Stimulated activated naive B cell treated with anti-CD40 and anti-IgM and Interleukin-4, amounts not matched to agents 10 μg/mL and 1 μg/mL and 100 μg/mL, for 72 hours (primary cell): ENCODE results near the gene MT1B.
"Not testable (repeated sequence)": the region's sequence is repeated elsewhere in the genome, so short reads cannot be mapped to it uniquely, and the experiment has no call there.

Experiments
- ATAC-seq, 2 donors: fragments of 150-1000 bp; cut with Tn5 transposase; replicated peaks; 2 replicates each; pipeline ENCODE4 v1.10.0; 2021; ENCODE audit warnings: moderate library complexity in 1 of 2
- DNase-seq: peaks from one replicate; pipeline ENCODE4 v3.0.0; 2021
- H3K27ac Mint-ChIP-seq: one replicate; pipeline ENCODE4 v1.8.0; 2022; ENCODE audit warnings: mild to moderate bottlenecking, mixed read lengths
- H3K27me3 Mint-ChIP-seq, 2 donors: one replicate each; pipeline ENCODE4 v1.8.0; 2022; ENCODE audit warnings: mixed read lengths in 2 of 2
- H3K36me3 Mint-ChIP-seq, 2 donors: one replicate each; pipeline ENCODE4 v1.8.0; 2022; ENCODE audit warnings: mixed read lengths in 2 of 2, mild to moderate bottlenecking in 1 of 2
- H3K4me1 Mint-ChIP-seq, 2 donors: one replicate each; pipeline ENCODE4 v1.8.0; 2022; ENCODE audit warnings: mixed read lengths in 2 of 2, mild to moderate bottlenecking in 1 of 2
- H3K4me3 Mint-ChIP-seq, 2 donors: one replicate each; pipeline ENCODE4 v1.8.0; 2022; ENCODE audit warnings: mild to moderate bottlenecking in 2 of 2, mixed read lengths in 2 of 2, moderate library complexity in 1 of 2
- H3K9me3 Mint-ChIP-seq, 2 donors: one replicate each; pipeline ENCODE4 v1.8.0; 2022; ENCODE audit warnings: mixed read lengths in 2 of 2, mild to moderate bottlenecking in 1 of 2

Gene MT1B

GRCh38 chr16:56672761-56673536 lies 21.3 kb downstream of the MT1B start:
- ATAC-seq = no peak
- H3K27me3 Mint-ChIP-seq = peaks cover 81 to 98% of the 10 kb centered on the region in 2 donors
- DNase-seq = no peak
- H3K4me3 Mint-ChIP-seq = no peak overlapping the region
- H3K9me3 Mint-ChIP-seq = no peaks in the 10 kb centered on the region
- peaks cover 13 to 33% of the 10 kb centered on the region in 2 donors for H3K4me1 Mint-ChIP-seq
- H3K27ac Mint-ChIP-seq = no peak overlapping the region
- H3K36me3 Mint-ChIP-seq = no peaks in the 10 kb centered on the region

GRCh38 chr16:56673921-56674320 lies 22.2 kb downstream of the MT1B start:
- Mint-ChIP-seq H3K4me1 (peaks cover 10 to 26% of the 10 kb centered on the region in 2 donors), H3K36me3 (no peaks in the 10 kb centered on the region), H3K27ac (no peak overlapping the region), H3K9me3 (no peaks in the 10 kb centered on the region), H3K4me3 (no peak overlapping the region), H3K27me3 (peaks cover 76 to 88% of the 10 kb centered on the region in 2 donors)
- DNase-seq = no peak
- peak; percentile 59 to 66 for ATAC-seq

- ATAC-seq, H3K36me3 Mint-ChIP-seq, DNase-seq, H3K9me3 Mint-ChIP-seq, H3K4me3 Mint-ChIP-seq: not testable (repeated sequence)
- H3K27ac Mint-ChIP-seq = peak overlapping the region; percentile 21
- H3K4me1 Mint-ChIP-seq = peaks cover 10 to 20% of the 10 kb centered on the region in 2 donors
- H3K27me3 Mint-ChIP-seq = peaks cover 69 to 81% of the 10 kb centered on the region in 2 donors
Measured at GRCh38 chr16:56674570-56674969, 22.9 kb downstream of the MT1B start.

GRCh38 chr16:56675685-56676210 lies 24.1 kb downstream of the MT1B start:
- DNase-seq (no peak), ATAC-seq (peak; percentile 32 to 50)
- peaks cover 7 to 15% of the 10 kb centered on the region in 2 donors for H3K4me1 Mint-ChIP-seq
- no peaks in the 10 kb centered on the region for H3K36me3 Mint-ChIP-seq
- H3K27ac Mint-ChIP-seq = no peak overlapping the region
- H3K4me3 Mint-ChIP-seq = peak overlapping the region; percentile 56 to 71
- H3K9me3 Mint-ChIP-seq = no peaks in the 10 kb centered on the region
- H3K27me3 Mint-ChIP-seq = peaks cover 57 to 70% of the 10 kb centered on the region in 2 donors

- Mint-ChIP-seq H3K27ac (no peak overlapping the region), H3K27me3 (peaks cover 45 to 54% of the 10 kb centered on the region in 2 donors), H3K4me3 (no peak overlapping the region), H3K9me3 (no peaks in the 10 kb centered on the region), H3K36me3 (no peaks in the 10 kb centered on the region), H3K4me1 (peaks cover 13 to 18% of the 10 kb centered on the region in 2 donors)
- ATAC-seq (no peak), DNase-seq (no peak)
Measured at GRCh38 chr16:56677474-56677873, 25.8 kb downstream of the MT1B start.

- no peak overlapping the region for H3K4me3 Mint-ChIP-seq
- H3K4me1 Mint-ChIP-seq = peaks cover 17 to 30% of the 10 kb centered on the region in 2 donors
- no peak for ATAC-seq
- H3K9me3 Mint-ChIP-seq = no peaks in the 10 kb centered on the region
- DNase-seq = no peak
- peaks cover 2% of the 10 kb centered on the region in 2 donors for H3K36me3 Mint-ChIP-seq
- peaks cover 37% of the 10 kb centered on the region in 2 donors for H3K27me3 Mint-ChIP-seq
- H3K27ac Mint-ChIP-seq = no peak overlapping the region
Measured at GRCh38 chr16:56679078-56679730, 27.5 kb downstream of the MT1B start.

- Mint-ChIP-seq H3K4me1 (peaks cover 17 to 30% of the 10 kb centered on the region in 2 donors), H3K27ac (no peak overlapping the region), H3K36me3 (peaks cover 4 to 5% of the 10 kb centered on the region in 2 donors), H3K9me3 (no peaks in the 10 kb centered on the region), H3K4me3 (no peak overlapping the region), H3K27me3 (peaks cover 31 to 37% of the 10 kb centered on the region in 2 donors)
- ATAC-seq = no peak
- no peak for DNase-seq
Measured at GRCh38 chr16:56679818-56680217, 28.1 kb downstream of the MT1B start.

- peak; percentile 99 to 100 for ATAC-seq
- Mint-ChIP-seq H3K27me3 (peaks cover 14 to 20% of the 10 kb centered on the region in 2 donors), H3K9me3 (no peaks in the 10 kb centered on the region), H3K36me3 (peaks cover 7 to 10% of the 10 kb centered on the region in 2 donors), H3K4me3 (peak within 1 kb of the TSS; percentile 91 to 92), H3K4me1 (peaks cover 10 to 15% of the 10 kb centered on the region in 2 donors), H3K27ac (peak within 1 kb of the TSS; percentile 86)
- DNase-seq = peak; percentile 82
Measured at GRCh38 chr16:56681939-56682702, 30.4 kb downstream of the MT1B start, which contains the start of gene MT1X. MT1X (plus strand) TSS chr16:56682470; CDS start chr16:56682541, 71 bp downstream.

GRCh38 chr16:56682703-56683397 lies 31.2 kb downstream of the MT1B start:
- Mint-ChIP-seq H3K27ac (peak overlapping the region; percentile 86), H3K4me3 (peak overlapping the region; percentile 91 to 92), H3K4me1 (peaks cover 10 to 15% of the 10 kb centered on the region in 2 donors), H3K27me3 (peaks cover 10 to 17% of the 10 kb centered on the region in 2 donors), H3K36me3 (peaks cover 7 to 10% of the 10 kb centered on the region in 2 donors), H3K9me3 (no peaks in the 10 kb centered on the region)
- peak; percentile 7 to 17 for ATAC-seq
- DNase-seq = no peak

GRCh38 chr16:56683424-56684172 lies 31.9 kb downstream of the MT1B start:
- peaks cover 11 to 18% of the 10 kb centered on the region in 2 donors for H3K27me3 Mint-ChIP-seq
- no peak overlapping the region for H3K27ac Mint-ChIP-seq
- H3K4me3 Mint-ChIP-seq = peak overlapping the region; percentile 91 to 92
- peaks cover 10 to 15% of the 10 kb centered on the region in 2 donors for H3K4me1 Mint-ChIP-seq
- peaks cover 7 to 10% of the 10 kb centered on the region in 2 donors for H3K36me3 Mint-ChIP-seq
- ATAC-seq (no peak), DNase-seq (no peak)
- no peaks in the 10 kb centered on the region for H3K9me3 Mint-ChIP-seq

GRCh38 chr16:56684256-56684925 lies 32.7 kb downstream of the MT1B start:
- peaks cover 11 to 21% of the 10 kb centered on the region in 2 donors for H3K27me3 Mint-ChIP-seq
- H3K36me3 Mint-ChIP-seq = peaks cover 7 to 10% of the 10 kb centered on the region in 2 donors
- peaks cover 10 to 15% of the 10 kb centered on the region in 2 donors for H3K4me1 Mint-ChIP-seq
- DNase-seq (no peak), ATAC-seq (no peak)
- peak overlapping the region; percentile 89 for H3K27ac Mint-ChIP-seq
- H3K4me3 Mint-ChIP-seq = no peak overlapping the region
- no peaks in the 10 kb centered on the region for H3K9me3 Mint-ChIP-seq

- H3K4me3 Mint-ChIP-seq = no peak overlapping the region
- DNase-seq (no peak), ATAC-seq (no peak)
- peaks cover 10 to 15% of the 10 kb centered on the region in 2 donors for H3K4me1 Mint-ChIP-seq
- H3K9me3 Mint-ChIP-seq = no peaks in the 10 kb centered on the region
- H3K36me3 Mint-ChIP-seq = peaks cover 7 to 10% of the 10 kb centered on the region in 2 donors
- H3K27me3 Mint-ChIP-seq = peaks cover 11 to 26% of the 10 kb centered on the region in 2 donors
- H3K27ac Mint-ChIP-seq = no peak overlapping the region
Measured at GRCh38 chr16:56684926-56685590, 33.4 kb downstream of the MT1B start.
